ENCODE results near the gene PPP4R3A. TPM values are rescaled to one million over a fixed set of nuclear protein-coding genes. Genes with fewer than 3 reads are reported as not detected.

PPP4R3A gene
- polyA plus RNA-seq, 1 donor (not counting 4 experiments of a cell fraction or from before 2014, with no cell fraction given) = 53.8 TPM

DNA sequence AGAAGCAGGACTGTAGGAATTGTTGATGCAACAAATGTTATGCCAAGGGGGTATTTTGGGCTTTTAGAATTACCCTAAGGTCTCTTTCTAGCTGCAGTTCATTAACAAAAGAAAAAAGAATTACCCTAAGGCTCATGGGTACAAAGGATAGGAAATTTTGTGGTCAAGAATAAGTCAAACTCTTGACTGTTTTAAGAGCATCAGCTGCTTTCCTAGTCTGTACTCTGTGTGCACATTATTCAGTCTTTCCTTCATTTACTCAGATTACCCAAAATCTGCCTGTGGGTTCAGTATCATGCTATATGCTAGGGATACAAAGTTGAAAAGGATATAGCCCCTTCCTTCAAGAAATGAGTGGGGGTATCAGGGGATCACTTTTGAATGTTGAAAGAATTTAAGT lies 56.0 kb downstream of the PPP4R3A start:
- H3K4me3 ChIP-seq (ENCODE audit: control insufficient read depth in 2 of 3, extremely low read depth in 1 of 3, insufficient read depth in 2 of 3, low read depth in 1 of 3, low read length in 3 of 3) = no peak overlapping the region
- DNase-seq (ENCODE audit: low read depth, low spot score) (no peak), FAIRE-seq (no peak)
- H3K79me2 ChIP-seq (ENCODE audit: control insufficient read depth, insufficient read depth, low read length) = no peaks in the 10 kb centered on the region
- H3K9me1 ChIP-seq (ENCODE audit: control insufficient read depth, extremely low read depth, insufficient read depth, low read length) = no peaks in the 10 kb centered on the region
- peaks cover 8% of the 10 kb centered on the region for H3K4me1 ChIP-seq (ENCODE audit: control insufficient read depth, extremely low read depth, insufficient read depth, low read length)
- H2AFZ ChIP-seq (ENCODE audit: control insufficient read depth, low read length) = no peak overlapping the region
- no peaks in the 10 kb centered on the region for H3K27me3 ChIP-seq (ENCODE audit: control insufficient read depth, extremely low read depth, insufficient read depth, low read length)
- dilution Hi-C loops (cut with MboI; ENCODE audit: extremely low pct_ligation_motif_present, low sequenced_read_pairs) = no loop called here
- H4K20me1 ChIP-seq (ENCODE audit: control insufficient read depth, extremely low read depth, insufficient read depth, low read length) = no peaks in the 10 kb centered on the region
- TF ChIP-seq EZH2 (IDR thresholded peaks at IDR 0.05; ENCODE audit: low read length) = no peak
- TF ChIP-seq, protein P1, sequence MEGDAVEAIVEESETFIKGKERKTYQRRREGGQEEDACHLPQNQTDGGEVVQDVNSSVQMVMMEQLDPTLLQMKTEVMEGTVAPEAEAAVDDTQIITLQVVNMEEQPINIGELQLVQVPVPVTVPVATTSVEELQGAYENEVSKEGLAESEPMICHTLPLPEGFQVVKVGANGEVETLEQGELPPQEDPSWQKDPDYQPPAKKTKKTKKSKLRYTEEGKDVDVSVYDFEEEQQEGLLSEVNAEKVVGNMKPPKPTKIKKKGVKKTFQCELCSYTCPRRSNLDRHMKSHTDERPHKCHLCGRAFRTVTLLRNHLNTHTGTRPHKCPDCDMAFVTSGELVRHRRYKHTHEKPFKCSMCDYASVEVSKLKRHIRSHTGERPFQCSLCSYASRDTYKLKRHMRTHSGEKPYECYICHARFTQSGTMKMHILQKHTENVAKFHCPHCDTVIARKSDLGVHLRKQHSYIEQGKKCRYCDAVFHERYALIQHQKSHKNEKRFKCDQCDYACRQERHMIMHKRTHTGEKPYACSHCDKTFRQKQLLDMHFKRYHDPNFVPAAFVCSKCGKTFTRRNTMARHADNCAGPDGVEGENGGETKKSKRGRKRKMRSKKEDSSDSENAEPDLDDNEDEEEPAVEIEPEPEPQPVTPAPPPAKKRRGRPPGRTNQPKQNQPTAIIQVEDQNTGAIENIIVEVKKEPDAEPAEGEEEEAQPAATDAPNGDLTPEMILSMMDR (optimal IDR thresholded peaks at IDR 0.05 in 1 of 3, IDR thresholded peaks at IDR 0.05 in 1 of 3, conservative IDR thresholded peaks at IDR 0.05 in 1 of 3; ENCODE audit: extremely low read depth in 1 of 3, insufficient read depth in 2 of 3, low read length in 3 of 3) = no peak
- H3K27ac ChIP-seq (ENCODE audit: control insufficient read depth, insufficient read depth, low read length) = no peak overlapping the region
- peaks cover 4 to 11% of the 10 kb centered on the region in 2 experiments for H3K36me3 ChIP-seq (ENCODE audit: control insufficient read depth in 2 of 2, extremely low read depth in 1 of 2, insufficient read depth in 2 of 2, low read length in 2 of 2)
- H3K4me2 ChIP-seq (ENCODE audit: control insufficient read depth, extremely low read depth, insufficient read depth, low read depth, low read length) = no peak overlapping the region
- no peaks in the 10 kb centered on the region for H3K9me3 ChIP-seq (ENCODE audit: control insufficient read depth, low read depth, low read length)
- H3K9ac ChIP-seq (ENCODE audit: control insufficient read depth, extremely low read depth, insufficient read depth, low read length) = no peak overlapping the region

- DNase-seq (ENCODE audit: low read depth, low spot score) = no peak
- Histone ChIP-seq H3K4me1 (ENCODE audit: control insufficient read depth, extremely low read depth, insufficient read depth, low read length) (peaks cover 7% of the 10 kb centered on the region), H3K27me3 (ENCODE audit: control insufficient read depth, extremely low read depth, insufficient read depth, low read length) (no peaks in the 10 kb centered on the region), H3K9ac (ENCODE audit: control insufficient read depth, extremely low read depth, insufficient read depth, low read length) (no peak overlapping the region), H3K79me2 (ENCODE audit: control insufficient read depth, insufficient read depth, low read length) (no peaks in the 10 kb centered on the region), H3K4me3 (ENCODE audit: control insufficient read depth in 2 of 3, extremely low read depth in 1 of 3, insufficient read depth in 2 of 3, low read depth in 1 of 3, low read length in 3 of 3) (no peak overlapping the region), H4K20me1 (ENCODE audit: control insufficient read depth, extremely low read depth, insufficient read depth, low read length) (no peaks in the 10 kb centered on the region), H3K4me2 (ENCODE audit: control insufficient read depth, extremely low read depth, insufficient read depth, low read depth, low read length) (no peak overlapping the region), H3K9me1 (ENCODE audit: control insufficient read depth, extremely low read depth, insufficient read depth, low read length) (no peaks in the 10 kb centered on the region), H2AFZ (ENCODE audit: control insufficient read depth, low read length) (no peak overlapping the region), H3K27ac (ENCODE audit: control insufficient read depth, insufficient read depth, low read length) (no peak overlapping the region), H3K36me3 (ENCODE audit: control insufficient read depth in 2 of 2, extremely low read depth in 1 of 2, insufficient read depth in 2 of 2, low read length in 2 of 2) (peaks cover 4 to 10% of the 10 kb centered on the region in 2 experiments), H3K9me3 (ENCODE audit: control insufficient read depth, low read depth, low read length) (no peaks in the 10 kb centered on the region)
- dilution Hi-C loops (cut with MboI; ENCODE audit: extremely low pct_ligation_motif_present, low sequenced_read_pairs) = no loop called here
- TF ChIP-seq, protein P1 (optimal IDR thresholded peaks at IDR 0.05 in 1 of 3, IDR thresholded peaks at IDR 0.05 in 1 of 3, conservative IDR thresholded peaks at IDR 0.05 in 1 of 3; ENCODE audit: extremely low read depth in 1 of 3, insufficient read depth in 2 of 3, low read length in 3 of 3) = no peak
- no peak for TF ChIP-seq EZH2 (IDR thresholded peaks at IDR 0.05; ENCODE audit: low read length)
- no peak for FAIRE-seq
Measured at GRCh38 chr14:91453744-91454143, 56.4 kb downstream of the PPP4R3A start.

All from keratinocyte (primary cell).